ENCODE data around the gene MFSD12.

Gene MFSD12

DNA sequence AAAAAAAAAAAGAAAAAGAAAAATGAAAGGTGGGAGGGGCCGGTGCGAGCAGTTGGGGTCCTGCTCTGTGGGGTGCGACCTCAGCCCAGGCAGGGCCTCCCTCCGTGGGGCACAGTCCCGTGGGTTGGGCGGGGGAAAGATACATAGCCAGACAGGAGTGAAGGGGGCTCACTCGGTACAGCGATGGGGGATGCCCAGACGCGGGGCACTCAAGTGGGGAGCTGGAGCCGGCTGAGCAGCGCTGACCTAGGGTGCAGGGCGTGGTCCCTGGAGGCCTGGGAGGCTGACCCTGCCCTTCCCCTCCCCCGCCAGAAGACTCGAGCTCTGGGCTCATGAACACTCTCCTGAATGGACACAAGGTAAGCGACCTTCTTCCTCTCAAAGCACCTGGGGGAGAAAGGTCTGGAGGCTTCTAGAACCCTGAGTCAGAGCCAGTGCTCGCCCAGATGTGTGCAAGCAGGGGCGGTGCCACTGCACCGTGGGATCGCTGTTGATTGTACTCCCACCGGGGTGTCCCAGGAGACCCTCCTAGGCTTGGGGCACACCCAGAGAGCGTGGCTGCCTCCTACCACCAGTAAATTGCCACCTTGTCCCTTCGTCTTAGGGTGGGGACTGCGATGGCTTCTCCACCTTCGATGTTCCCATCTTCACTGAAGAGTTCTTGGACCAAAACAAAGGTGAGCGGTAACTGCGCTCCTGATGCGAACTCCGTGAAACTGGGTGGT lies 18.7 kb upstream of the MFSD12 start:
- TF ChIP-seq, protein P1, sequence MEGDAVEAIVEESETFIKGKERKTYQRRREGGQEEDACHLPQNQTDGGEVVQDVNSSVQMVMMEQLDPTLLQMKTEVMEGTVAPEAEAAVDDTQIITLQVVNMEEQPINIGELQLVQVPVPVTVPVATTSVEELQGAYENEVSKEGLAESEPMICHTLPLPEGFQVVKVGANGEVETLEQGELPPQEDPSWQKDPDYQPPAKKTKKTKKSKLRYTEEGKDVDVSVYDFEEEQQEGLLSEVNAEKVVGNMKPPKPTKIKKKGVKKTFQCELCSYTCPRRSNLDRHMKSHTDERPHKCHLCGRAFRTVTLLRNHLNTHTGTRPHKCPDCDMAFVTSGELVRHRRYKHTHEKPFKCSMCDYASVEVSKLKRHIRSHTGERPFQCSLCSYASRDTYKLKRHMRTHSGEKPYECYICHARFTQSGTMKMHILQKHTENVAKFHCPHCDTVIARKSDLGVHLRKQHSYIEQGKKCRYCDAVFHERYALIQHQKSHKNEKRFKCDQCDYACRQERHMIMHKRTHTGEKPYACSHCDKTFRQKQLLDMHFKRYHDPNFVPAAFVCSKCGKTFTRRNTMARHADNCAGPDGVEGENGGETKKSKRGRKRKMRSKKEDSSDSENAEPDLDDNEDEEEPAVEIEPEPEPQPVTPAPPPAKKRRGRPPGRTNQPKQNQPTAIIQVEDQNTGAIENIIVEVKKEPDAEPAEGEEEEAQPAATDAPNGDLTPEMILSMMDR (conservative IDR thresholded peaks at IDR 0.05; ENCODE audit: low read depth, low read length), result no peak
- H3K4me3 ChIP-seq (ENCODE audit: low read depth, low read length), result no peak overlapping the region
- DNase-seq (ENCODE audit: low read depth), result no peak

DNA sequence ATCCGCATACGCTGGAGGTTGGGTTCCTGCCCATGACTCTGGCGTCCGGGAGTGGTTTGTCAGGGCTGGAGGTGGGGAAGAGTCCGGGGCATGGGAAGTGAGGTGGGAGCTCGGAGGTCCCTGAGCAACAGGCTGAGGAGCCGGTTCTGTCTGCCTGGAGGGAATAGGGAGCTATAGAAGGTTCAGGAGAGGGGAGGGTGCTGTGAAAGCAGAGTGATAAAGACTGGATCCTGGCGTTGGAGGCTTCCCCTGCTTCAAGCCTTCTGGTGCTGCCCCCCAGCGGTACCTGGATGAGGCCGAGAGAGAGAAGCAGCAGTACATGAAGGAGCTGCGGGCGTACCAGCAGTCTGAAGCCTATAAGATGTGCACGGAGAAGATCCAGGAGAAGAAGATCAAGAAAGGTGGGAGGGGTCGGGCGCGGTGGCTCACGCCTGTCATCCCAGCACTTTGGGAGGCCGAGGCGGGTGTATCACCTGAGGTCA lies 17.9 kb upstream of the MFSD12 start:
- TF ChIP-seq, protein P1 (conservative IDR thresholded peaks at IDR 0.05; ENCODE audit: low read depth, low read length), result peak; percentile 59
- no peak overlapping the region for H3K4me3 ChIP-seq (ENCODE audit: low read depth, low read length)
- peak; percentile 68 for DNase-seq (ENCODE audit: low read depth)

DNA sequence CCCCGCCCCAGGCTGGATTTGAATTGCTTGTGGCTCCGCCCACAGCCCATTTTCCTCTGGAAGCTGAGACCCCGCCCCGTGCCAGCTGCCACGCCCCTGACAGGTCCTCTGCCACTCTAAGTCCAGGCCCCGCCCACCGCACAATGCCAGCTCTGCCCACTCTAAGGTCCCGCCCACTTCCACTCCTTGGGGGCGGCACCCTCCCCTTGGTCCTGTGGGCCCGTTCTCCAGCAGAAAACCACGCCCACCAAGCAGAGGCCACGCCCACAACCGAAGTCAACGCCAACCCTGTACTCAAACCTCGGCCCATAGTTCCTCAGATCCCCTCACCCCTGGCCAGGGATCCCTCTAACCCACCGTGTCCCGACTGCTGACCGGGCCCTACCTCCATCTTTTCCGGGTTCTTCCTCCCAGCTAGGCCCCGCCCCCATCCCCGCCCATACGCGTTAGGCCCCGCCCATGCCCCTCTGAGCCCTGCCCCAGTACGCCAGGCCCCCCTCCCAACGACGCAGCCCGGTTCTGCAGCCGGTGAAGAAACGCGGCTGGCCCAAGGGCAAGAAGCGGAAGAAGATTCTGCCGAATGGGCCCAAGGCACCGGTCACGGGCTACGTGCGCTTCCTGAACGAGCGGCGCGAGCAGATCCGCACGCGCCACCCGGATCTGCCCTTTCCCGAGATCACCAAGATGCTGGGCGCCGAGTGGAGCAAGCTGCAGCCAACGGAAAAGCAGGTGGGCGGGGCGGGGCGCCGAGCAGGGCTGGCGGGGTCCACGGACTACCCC lies 16.7 kb upstream of the MFSD12 start:
- TF ChIP-seq, protein P1 (conservative IDR thresholded peaks at IDR 0.05; ENCODE audit: low read depth, low read length), result no peak

DNA sequence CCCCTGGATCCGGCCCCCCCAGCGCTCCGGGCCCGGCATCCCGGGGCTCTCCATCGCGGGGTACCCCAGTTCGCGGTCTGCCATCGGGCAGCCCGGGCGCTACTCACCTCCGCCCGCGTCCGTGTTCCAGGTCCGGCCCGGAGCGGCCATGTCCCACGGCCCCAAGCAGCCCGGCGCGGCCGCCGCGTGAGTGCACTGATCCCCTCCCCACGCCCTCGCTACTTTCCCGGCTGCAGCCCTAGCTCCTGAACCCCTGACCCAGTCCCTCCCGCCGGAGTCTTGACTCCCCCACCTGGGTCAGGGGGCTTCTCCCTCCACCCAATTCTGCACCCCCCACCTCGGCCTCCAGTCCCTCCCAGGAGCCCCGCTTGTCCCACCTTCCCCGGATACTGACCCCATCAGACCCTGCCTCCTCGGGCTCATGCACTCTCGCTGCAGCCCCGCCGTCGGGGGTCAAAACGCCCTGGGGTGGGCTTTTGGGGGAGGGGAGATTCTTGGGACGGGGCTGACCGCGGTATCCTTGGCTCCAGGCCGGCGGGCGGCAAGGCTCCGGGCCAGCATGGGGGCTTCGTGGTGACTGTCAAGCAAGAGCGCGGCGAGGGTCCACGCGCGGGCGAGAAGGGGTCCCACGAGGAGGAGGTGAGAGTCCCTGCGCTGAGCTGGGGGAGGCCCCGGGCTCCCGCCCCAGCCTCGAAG lies 15.9 kb upstream of the MFSD12 start:
- TF ChIP-seq, protein P1 (conservative IDR thresholded peaks at IDR 0.05; ENCODE audit: low read depth, low read length), result no peak
- H3K4me3 ChIP-seq (ENCODE audit: low read depth, low read length), result peak overlapping the region; percentile 79
- DNase-seq (ENCODE audit: low read depth), result peak; percentile 17

More for the DNA sequence above, 16.7 kb upstream of the MFSD12 start:
- peak; percentile 98 for DNase-seq (ENCODE audit: low read depth)
- peak overlapping the region; percentile 79 for H3K4me3 ChIP-seq (ENCODE audit: low read depth, low read length)

DNA sequence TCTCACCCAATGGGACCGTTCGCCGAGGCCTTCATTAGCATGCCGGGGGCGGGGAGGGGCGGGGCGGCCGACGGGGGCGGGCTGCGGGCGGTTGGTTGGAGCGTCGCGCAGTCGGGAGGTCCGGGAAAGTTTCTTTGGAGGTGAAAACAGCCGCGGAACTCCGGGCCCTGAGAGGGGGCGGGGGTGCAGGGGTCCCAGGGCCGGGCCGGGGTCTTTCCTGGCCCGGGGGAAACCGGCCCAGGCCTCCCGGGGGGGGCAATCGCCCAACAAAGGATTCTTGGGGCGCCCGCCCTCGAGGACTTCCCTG lies 15.4 kb upstream of the MFSD12 start, which contains the start of gene HMG20B:
TSS of gene HMG20B (plus strand) at position 90 of the 307 bp plus-strand sequence. CDS start 366 bp downstream, outside the sequence.
- DNase-seq (ENCODE audit: low read depth), result no peak
- TF ChIP-seq, protein P1 (conservative IDR thresholded peaks at IDR 0.05; ENCODE audit: low read depth, low read length), result no peak
- peak within 1 kb of the TSS; percentile 79 for H3K4me3 ChIP-seq (ENCODE audit: low read depth, low read length)

DNA sequence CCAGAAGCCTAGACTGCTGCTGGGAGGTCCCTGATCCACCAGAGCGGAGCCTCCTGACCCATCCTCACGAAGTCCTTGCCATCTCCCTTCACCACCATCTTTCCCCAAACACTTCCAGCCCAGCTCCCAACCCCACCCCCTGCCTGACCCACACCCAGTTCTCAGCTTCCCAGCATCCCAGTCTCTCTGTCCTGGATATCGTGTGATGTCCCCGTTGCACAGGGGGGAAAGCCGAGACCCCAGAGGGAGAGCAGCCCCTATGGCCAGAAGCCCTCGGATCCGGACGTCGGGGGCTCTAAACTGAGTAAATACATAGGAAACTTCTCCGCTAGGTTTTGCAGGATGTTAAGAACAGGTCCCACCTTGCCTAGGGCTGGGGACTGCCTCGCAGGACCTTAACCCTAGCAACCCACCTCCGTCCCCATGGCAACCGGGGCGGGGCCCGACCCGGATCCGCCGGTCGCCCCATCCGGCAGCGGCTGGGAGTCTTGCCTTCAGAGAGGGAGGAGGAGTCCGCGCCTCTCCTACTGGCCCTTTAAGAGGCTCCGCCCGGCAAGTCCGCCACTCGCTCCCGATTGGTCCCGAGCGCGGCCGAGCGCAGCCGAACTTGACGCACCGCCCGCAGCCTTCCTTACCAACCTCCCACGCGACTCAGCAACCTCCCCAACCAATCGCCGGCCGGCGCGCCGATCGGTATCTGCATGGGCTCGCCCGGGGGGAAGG lies 14.9 kb upstream of the MFSD12 start:
- DNase-seq (ENCODE audit: low read depth), result peak; percentile 100
- peak overlapping the region; percentile 59 for H3K4me3 ChIP-seq (ENCODE audit: low read depth, low read length)
- TF ChIP-seq, protein P1 (conservative IDR thresholded peaks at IDR 0.05; ENCODE audit: low read depth, low read length), result no peak
